K562 (cell line): ENCODE measurements around the gene PRRG4. TPM values are rescaled to one million over a fixed set of nuclear protein-coding genes. Genes with fewer than 3 reads are reported as not detected.
A peak's percentile ranks its signal among the peaks of the same experiment; 100 is the strongest.

Source experiments
- BACH1 ChIP-seq: fragments of 200-800 bp; sonication (Bioruptor generic); IDR thresholded peaks from 2 replicates; pipeline ENCODE4 v1.6.1; 2016; ENCODE audit warnings: missing genetic modification characterization, missing compliant biosample characterization
- BCLAF1 ChIP-seq, 2 experiments: fragments of 450-650 bp in 1 of 2; IDR thresholded peaks; 2 replicates each; pipeline ENCODE4 v1.6.1; 2011 to 2017; ENCODE audit warnings: low read depth in 2 of 2, antibody characterized with exemption in 1 of 2, borderline replicate concordance in 1 of 2, low read length in 1 of 2, mild to moderate bottlenecking in 1 of 2, mixed read lengths in 1 of 2; ENCODE audit not compliant: control insufficient read depth in 1 of 2
- CEBPB ChIP-seq: fragments of 450-650 bp; IDR thresholded peaks from 2 replicates; pipeline ENCODE4 v1.6.1; 2016; ENCODE audit warnings: missing genetic modification characterization, missing compliant biosample characterization
- CEBPG ChIP-seq, 3 experiments: fragments of 200-800 bp in 1 of 3; sonication (Bioruptor generic) in 1 of 3; sonication (generic) in 1 of 3; formaldehyde crosslinking in 1 of 3; IDR thresholded peaks in 2 of 3; conservative IDR thresholded peaks in 1 of 3; 2 replicates each; pipeline versions ENCODE4 v1.6.1 to v1.8.0; 2016 to 2022; ENCODE audit warnings: missing compliant biosample characterization in 2 of 3, missing genetic modification characterization in 2 of 3, mild to moderate bottlenecking in 1 of 3, missing genetic modification reagents in 1 of 3
- CREBBP ChIP-seq: IDR thresholded peaks from one replicate; pipeline ENCODE4 v1.6.1; 2012; ENCODE audit warnings: low read depth, mild to moderate bottlenecking, control low read depth, inconsistent platforms, low read length
- ELK3 ChIP-seq: fragments of 450-650 bp; formaldehyde crosslinking; IDR thresholded peaks from 2 replicates; pipeline ENCODE4 v1.4.0; 2020; ENCODE audit warnings: mild to moderate bottlenecking
- LARP7 ChIP-seq: fragments of 450-650 bp; IDR thresholded peaks from 2 replicates; pipeline ENCODE4 v1.6.1; 2016
- NFE2 ChIP-seq: IDR thresholded peaks from 2 replicates; pipeline ENCODE4 v1.6.1; 2014; ENCODE audit warnings: antibody characterized with exemption, low read depth
- NFRKB ChIP-seq: fragments of 450-650 bp; IDR thresholded peaks from 2 replicates; pipeline ENCODE4 v1.6.1; 2016; ENCODE audit warnings: low read depth
- PBX2 ChIP-seq, 2 experiments: IDR thresholded peaks in 1 of 2; conservative IDR thresholded peaks in 1 of 2; 2 replicates each; pipeline ENCODE4 v1.6.1; 2016; ENCODE audit warnings: low read depth in 2 of 2, mild to moderate bottlenecking in 1 of 2, missing compliant biosample characterization in 1 of 2, missing genetic modification characterization in 1 of 2, moderate library complexity in 1 of 2
- RBM17 ChIP-seq: fragments of 200-400 bp; formaldehyde crosslinking; IDR thresholded peaks from 2 replicates; pipeline ENCODE4 v1.6.1; 2017; ENCODE audit warnings: low read depth, mild to moderate bottlenecking, low read length, borderline replicate concordance
- SFPQ ChIP-seq: fragments of 200-400 bp; formaldehyde crosslinking; IDR thresholded peaks from 2 replicates; pipeline ENCODE4 v1.6.1; 2017; ENCODE audit warnings: mild to moderate bottlenecking, low read depth, low read length, moderate library complexity
- ZBED1 ChIP-seq: IDR thresholded peaks from 2 replicates; pipeline ENCODE4 v1.6.1; 2014
- ZNF165 ChIP-seq: fragments of 250-450 bp; sonication (Bioruptor Pico); IDR thresholded peaks from 2 replicates; pipeline ENCODE4 v1.4.0; 2020; ENCODE audit warnings: borderline replicate concordance
- ZNF263 ChIP-seq: sonication (generic); formaldehyde crosslinking; IDR thresholded peaks from 2 replicates; pipeline ENCODE4 v1.8.0; 2022; ENCODE audit warnings: mild to moderate bottlenecking, missing genetic modification reagents, borderline replicate concordance
- ZNF586 ChIP-seq: fragments of 450-650 bp; formaldehyde crosslinking; conservative IDR thresholded peaks from 2 replicates; pipeline ENCODE4 v1.4.0; 2020; ENCODE audit warnings: mild to moderate bottlenecking, moderate library complexity
- ZNF778 ChIP-seq: fragments of 450-650 bp; formaldehyde crosslinking; IDR thresholded peaks from 2 replicates; pipeline ENCODE4 v1.4.0; 2020; ENCODE audit warnings: mild to moderate bottlenecking, moderate library complexity
- polyA plus RNA-seq, 8 experiments: library from polyadenylated mRNA; depleted of rRNA in 4 of 8; stranded (reverse) in 5 of 8; unstranded in 3 of 8; fragments of >200 nt; fragmentation: Nextera tagmentation in 2 of 8; fragmentation: Illumina TruSeq in 1 of 8; extraction: Ambion mirVana in 2 of 8; extraction: Trizol in 1 of 8; gene quantifications; 2 replicates each; pipeline versions ENCODE4 v1.2.1 to v1.2.3, GENCODE V29; 2011 to 2014; ENCODE audit warnings: inconsistent platforms in 1 of 8, missing spikeins in 1 of 8
- total RNA-seq, 7 experiments: library from RNA; depleted of rRNA in 6 of 7; stranded (reverse); fragments of >200 nt in 6 of 7; fragmentation: Illumina TruSeq in 2 of 7; extraction: Trizol in 2 of 7; gene quantifications; 2 replicates each; pipeline versions ENCODE4 v1.2.1 to v1.2.3, GENCODE V29; 2011 to 2021; ENCODE audit warnings: low replicate concordance in 1 of 7

PRRG4 gene
- total and polyA plus RNA-seq, 9 of the 15 experiments (the other 6 are each of a cell fraction or from before 2014, with no cell fraction given) = not detected

- no peak for TF ChIP-seq SFPQ
- TF ChIP-seq ZNF263 (CRISPR knock-in tag) = no peak
- TF ChIP-seq BACH1 = no peak
- no peak for TF ChIP-seq CEBPB
- no peak for TF ChIP-seq BCLAF1 (IDR thresholded peaks at IDR 0.05; ENCODE audit: borderline replicate concordance in 1 of 2, control insufficient read depth in 1 of 2, low read depth in 2 of 2, low read length in 1 of 2)
- no peak for TF ChIP-seq ZNF165 (CRISPR knock-in tag)
- TF ChIP-seq PBX2 (CRISPR knock-in tag; IDR thresholded peaks at IDR 0.05; ENCODE audit: low read depth) = no peak
- TF ChIP-seq PBX2 (tag; conservative IDR thresholded peaks at IDR 0.05; ENCODE audit: low read depth) = no peak
- peak; percentile 66; the same call in 1 of the 2 replicates for TF ChIP-seq NFRKB
- TF ChIP-seq ELK3 (CRISPR knock-in tag) = no peak
- no peak for TF ChIP-seq ZNF586
- no peak for TF ChIP-seq NFE2
- TF ChIP-seq RBM17 = no peak
- TF ChIP-seq CEBPG (CRISPR knock-in tag; IDR thresholded peaks at IDR 0.05) = no peak
- TF ChIP-seq CEBPG (tag; conservative IDR thresholded peaks at IDR 0.05 in 1 of 2, IDR thresholded peaks at IDR 0.05 in 1 of 2) = no peak
- no peak for TF ChIP-seq ZNF778 (CRISPR knock-in tag)
- TF ChIP-seq LARP7 = no peak
- 0 out of 2 replicates have a peak, but pooled peaks have one; percentile 49 for TF ChIP-seq ZBED1
- TF ChIP-seq CREBBP = no peak
These were observed 62.8 kb downstream of the PRRG4 start, which contains the start of gene QSER1 (continued) for GRCh38 chr11:32892355-32893092.
